NB4 (cell line): Measurements from ENCODE around the gene ARL4A.

ENCODE experiments used
- DNase-seq: peaks from one replicate; pipeline ENCODE4 v3.0.0; 2010; ENCODE audit warnings: low read depth
- H3K4me3 ChIP-seq: one replicate; pipeline ENCODE4 v1.5.1; 2011; ENCODE audit warnings: mild to moderate bottlenecking, low read depth, low read length, moderate library complexity
- MYC ChIP-seq: IDR thresholded peaks from 2 replicates; pipeline ENCODE4 v1.6.1; 2011; ENCODE audit warnings: low read depth, low read length
- POLR2A ChIP-seq: IDR thresholded peaks from 2 replicates; pipeline ENCODE4 v1.6.1; 2011; ENCODE audit warnings: mild to moderate bottlenecking; ENCODE audit not compliant: insufficient read length; ENCODE audit errors: extremely low read depth
- TF ChIP-seq, protein P1 (sequence below): IDR thresholded peaks from 2 replicates; pipeline ENCODE4 v1.6.1; 2011; ENCODE audit warnings: low read depth, low read length
- TF ChIP-seq, protein P2 (sequence below): IDR thresholded peaks from one replicate; pipeline ENCODE4 v1.5.1; 2012; ENCODE audit warnings: low read depth, low read length

Gene ARL4A, protein sequence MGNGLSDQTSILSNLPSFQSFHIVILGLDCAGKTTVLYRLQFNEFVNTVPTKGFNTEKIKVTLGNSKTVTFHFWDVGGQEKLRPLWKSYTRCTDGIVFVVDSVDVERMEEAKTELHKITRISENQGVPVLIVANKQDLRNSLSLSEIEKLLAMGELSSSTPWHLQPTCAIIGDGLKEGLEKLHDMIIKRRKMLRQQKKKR

DNA sequence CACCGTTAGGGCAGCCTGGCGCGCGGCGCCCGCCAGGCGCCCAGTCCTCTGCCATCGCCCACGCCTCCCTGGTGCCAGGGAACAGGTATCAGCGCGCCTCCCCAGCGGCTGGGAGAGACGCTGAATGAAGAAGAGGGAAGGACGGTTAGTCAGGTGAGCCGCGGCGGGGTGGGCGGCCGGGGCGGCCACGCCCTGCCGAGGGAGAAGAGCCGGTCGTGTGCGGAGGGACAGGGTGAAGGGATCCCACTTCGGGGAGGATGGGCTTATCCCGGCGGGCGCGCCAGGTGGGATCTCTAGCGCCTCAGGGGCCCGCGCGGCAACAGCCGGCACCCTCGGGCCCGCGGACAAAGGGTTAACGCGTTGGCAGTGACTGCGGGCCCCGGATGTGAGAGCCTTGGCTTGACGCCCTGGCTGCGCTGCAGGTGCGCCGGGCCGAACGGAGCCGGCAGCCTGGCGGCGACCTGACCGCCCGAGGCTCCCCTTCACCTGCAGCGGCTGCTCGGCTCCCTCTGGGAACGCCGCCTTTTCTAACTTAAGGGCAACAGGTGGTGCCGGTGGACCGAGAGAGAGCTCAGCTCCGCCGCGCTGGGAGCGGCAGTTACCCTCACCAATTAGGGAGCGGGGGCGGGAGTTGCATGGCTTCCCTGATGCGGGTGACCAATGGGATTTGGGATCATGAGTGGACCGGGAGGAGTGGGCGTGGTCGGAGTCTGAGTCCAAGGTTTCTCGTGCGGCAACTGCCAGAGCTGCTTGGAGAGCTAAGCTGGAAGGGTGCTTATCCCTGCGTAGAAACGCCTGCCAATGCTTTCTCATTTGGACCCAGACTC lies at the start of gene ARL4A:
ARL4A (plus strand) TSS at position 743 of the 827 bp plus-strand sequence. CDS start 622 bp downstream, outside the sequence.
- TF ChIP-seq, protein P1, sequence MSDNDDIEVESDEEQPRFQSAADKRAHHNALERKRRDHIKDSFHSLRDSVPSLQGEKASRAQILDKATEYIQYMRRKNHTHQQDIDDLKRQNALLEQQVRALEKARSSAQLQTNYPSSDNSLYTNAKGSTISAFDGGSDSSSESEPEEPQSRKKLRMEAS: peak; percentile 68
- TF ChIP-seq, protein P2, sequence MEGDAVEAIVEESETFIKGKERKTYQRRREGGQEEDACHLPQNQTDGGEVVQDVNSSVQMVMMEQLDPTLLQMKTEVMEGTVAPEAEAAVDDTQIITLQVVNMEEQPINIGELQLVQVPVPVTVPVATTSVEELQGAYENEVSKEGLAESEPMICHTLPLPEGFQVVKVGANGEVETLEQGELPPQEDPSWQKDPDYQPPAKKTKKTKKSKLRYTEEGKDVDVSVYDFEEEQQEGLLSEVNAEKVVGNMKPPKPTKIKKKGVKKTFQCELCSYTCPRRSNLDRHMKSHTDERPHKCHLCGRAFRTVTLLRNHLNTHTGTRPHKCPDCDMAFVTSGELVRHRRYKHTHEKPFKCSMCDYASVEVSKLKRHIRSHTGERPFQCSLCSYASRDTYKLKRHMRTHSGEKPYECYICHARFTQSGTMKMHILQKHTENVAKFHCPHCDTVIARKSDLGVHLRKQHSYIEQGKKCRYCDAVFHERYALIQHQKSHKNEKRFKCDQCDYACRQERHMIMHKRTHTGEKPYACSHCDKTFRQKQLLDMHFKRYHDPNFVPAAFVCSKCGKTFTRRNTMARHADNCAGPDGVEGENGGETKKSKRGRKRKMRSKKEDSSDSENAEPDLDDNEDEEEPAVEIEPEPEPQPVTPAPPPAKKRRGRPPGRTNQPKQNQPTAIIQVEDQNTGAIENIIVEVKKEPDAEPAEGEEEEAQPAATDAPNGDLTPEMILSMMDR: peak; percentile 7
- TF ChIP-seq MYC (peak; percentile 46; the same call in 1 of the 2 replicates), POLR2A (peak; percentile 94)
- peak; percentile 99 for DNase-seq
- peak within 1 kb of the TSS; percentile 95 for H3K4me3 ChIP-seq

DNA sequence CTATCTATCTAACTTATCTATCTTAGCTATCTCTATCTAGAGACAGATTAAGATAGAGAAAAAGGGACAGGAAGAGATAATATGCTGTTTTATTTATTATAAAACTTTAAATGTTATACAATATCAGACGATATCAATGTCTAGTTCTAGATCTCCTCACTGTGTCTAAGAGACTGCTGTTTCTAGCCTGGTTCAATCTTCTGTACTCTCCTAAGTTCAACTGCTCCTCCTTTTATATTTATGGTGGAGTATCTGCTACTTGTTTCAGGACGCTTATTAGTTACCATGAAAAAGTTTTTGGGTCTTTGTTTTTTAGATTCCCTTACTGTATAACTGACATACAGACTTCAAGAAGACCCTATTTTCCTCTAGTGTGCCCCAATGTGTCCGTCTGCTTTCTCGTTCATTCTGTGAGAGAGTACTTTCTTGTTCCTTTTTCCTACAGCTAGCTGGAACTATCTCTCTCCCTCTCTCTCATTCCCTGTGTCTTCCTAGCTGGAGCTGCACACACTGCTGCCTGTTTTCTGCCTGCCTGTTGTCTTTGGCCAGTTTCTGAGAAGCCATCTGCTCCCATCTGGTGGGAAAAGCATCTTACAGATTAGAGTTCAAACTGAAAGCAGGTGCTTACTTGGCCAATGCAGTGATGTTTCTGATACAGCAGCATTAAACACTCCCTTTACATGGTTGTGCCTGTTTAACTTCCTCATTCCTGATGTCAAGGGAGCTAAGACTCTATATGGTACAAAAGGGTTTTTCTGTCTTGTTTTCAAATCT lies 49.4 kb upstream of the ARL4A start:
- TF ChIP-seq, protein P2: no peak
- no peak for TF ChIP-seq MYC
- DNase-seq: peak; percentile 38
- no peak overlapping the region for H3K4me3 ChIP-seq

DNA sequence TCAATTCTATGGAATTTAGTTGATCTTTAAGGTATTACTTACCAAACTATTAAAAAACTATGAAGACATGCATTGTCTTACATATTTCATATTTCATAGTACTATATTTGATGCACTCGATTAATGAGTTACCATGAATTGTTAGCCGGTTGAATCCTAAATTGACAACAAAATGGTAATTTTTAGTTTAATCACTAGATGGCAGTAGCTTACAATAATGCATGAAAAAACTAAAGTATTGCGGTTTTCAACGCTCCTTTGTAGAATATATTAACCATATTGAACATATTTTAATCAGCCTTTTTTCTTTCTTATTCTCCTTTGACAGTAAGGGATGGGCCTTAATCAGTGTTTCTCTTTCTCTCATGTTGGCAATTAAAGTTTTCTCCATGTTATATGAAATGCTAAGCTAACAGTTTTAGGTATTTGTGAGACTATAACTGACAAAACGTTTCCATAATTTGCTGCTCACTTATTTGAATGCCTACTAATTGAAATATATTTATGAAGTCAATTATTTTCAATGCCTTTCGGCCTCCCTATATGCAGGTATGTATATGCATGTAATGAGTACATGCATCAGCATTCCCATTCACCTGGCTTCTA lies 48.5 kb upstream of the ARL4A start:
- peak; percentile 58 for DNase-seq
- TF ChIP-seq, protein P2: peak; percentile 14
- TF ChIP-seq, protein P1: no peak
- H3K4me3 ChIP-seq: no peak overlapping the region

DNA sequence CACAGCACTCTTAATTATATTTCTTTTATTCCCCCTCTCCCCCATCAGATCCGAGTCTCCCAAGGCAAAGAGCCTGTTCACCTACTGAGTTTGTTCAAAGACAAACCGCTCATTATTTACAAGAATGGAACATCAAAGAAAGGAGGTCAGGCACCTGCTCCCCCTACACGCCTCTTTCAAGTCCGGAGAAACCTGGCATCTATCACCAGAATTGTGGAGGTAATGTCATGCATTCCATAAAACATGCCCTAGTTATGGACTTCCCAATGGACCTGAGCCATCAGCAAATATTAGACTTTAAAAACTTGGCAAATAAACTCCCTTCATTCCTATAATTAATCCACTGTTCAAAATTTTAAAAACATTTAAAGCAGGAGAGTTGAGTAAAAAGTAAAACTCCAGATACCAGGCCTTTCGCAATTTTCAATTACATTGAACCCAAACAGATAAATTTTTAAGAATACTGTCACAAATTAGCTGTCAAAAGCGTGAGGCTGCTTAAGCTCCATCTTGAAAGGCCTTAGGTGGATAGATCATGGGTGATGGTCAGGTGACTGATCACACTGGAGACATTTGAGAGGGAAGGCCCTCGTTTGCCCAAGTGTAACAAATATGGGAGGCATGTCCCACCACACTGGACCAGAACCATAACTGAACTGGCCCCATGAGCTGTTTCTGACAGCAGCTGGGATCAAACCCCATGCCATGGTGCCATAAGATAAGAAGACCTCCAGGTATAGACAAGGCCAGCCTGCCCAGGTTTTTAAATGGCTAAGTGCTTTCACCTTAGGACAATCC lies 46.9 kb upstream of the ARL4A start:
- DNase-seq: no peak
- TF ChIP-seq, protein P1: no peak
- TF ChIP-seq MYC: no peak
- no peak for TF ChIP-seq POLR2A
- TF ChIP-seq, protein P2: no peak
- no peak overlapping the region for H3K4me3 ChIP-seq

DNA sequence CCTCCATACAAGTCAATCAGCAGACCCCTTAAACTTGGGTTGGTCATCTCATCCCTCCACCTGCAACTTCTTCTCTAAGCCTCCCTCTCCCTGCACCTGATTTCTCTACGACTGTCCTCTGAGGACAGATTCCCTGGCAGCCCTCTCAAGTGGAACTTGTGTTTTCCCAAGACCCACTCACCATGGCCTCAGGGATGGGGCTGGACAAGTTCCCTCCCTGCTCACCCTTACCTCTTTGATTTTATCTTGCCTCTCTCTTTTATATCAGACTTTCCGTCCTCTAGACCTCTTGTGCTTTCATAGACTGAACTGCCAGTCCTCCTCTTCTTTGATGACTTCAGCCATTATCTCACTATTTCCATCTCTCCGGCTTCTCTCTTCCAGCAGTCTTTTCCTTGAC lies 46.2 kb upstream of the ARL4A start:
- TF ChIP-seq MYC (no peak), POLR2A (no peak)
- TF ChIP-seq, protein P2: no peak
- TF ChIP-seq, protein P1: no peak
- no peak overlapping the region for H3K4me3 ChIP-seq
- DNase-seq: no peak
